Fibroblast of lung (primary cell): Measurements from ENCODE around the gene WDR37.

ENCODE experiments used
- EZH2 ChIP-seq: IDR thresholded peaks from 2 replicates; pipeline ENCODE4 v1.5.1; 2012; ENCODE audit warnings: low read length, control low read depth, mild to moderate bottlenecking; ENCODE audit errors: missing control alignments
- TF ChIP-seq, protein P1 (sequence below), 2 donors: IDR thresholded peaks in 1 of 2; conservative IDR thresholded peaks in 1 of 2; 1 replicate in 1 of 2; 2 replicates in 1 of 2; pipeline ENCODE4 v1.5.1; 2011 to 2012; ENCODE audit warnings: low read length in 2 of 2, control low read depth in 1 of 2, inconsistent platforms in 1 of 2, low read depth in 1 of 2, mild to moderate bottlenecking in 1 of 2

- TF ChIP-seq, protein P1, sequence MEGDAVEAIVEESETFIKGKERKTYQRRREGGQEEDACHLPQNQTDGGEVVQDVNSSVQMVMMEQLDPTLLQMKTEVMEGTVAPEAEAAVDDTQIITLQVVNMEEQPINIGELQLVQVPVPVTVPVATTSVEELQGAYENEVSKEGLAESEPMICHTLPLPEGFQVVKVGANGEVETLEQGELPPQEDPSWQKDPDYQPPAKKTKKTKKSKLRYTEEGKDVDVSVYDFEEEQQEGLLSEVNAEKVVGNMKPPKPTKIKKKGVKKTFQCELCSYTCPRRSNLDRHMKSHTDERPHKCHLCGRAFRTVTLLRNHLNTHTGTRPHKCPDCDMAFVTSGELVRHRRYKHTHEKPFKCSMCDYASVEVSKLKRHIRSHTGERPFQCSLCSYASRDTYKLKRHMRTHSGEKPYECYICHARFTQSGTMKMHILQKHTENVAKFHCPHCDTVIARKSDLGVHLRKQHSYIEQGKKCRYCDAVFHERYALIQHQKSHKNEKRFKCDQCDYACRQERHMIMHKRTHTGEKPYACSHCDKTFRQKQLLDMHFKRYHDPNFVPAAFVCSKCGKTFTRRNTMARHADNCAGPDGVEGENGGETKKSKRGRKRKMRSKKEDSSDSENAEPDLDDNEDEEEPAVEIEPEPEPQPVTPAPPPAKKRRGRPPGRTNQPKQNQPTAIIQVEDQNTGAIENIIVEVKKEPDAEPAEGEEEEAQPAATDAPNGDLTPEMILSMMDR (conservative IDR thresholded peaks at IDR 0.05 in 1 of 2, IDR thresholded peaks at IDR 0.05 in 1 of 2; ENCODE audit: low read depth in 1 of 2, low read length in 2 of 2): no peak
- no peak for TF ChIP-seq EZH2
These were observed 65.2 kb downstream of the WDR37 start for GRCh38 chr10:1121271-1121970.
